Heart left ventricle (tissue), 16 donors: ENCODE results near the gene MSANTD3. TPM values are rescaled to one million over a fixed set of nuclear protein-coding genes. Genes with fewer than 3 reads are reported as not detected.

Experiments
- ATAC-seq, 4 donors: fragments of 200-7000 bp; cut with Tn5 transposase; one replicate each; pipeline ENCODE4 v1.9.1; 2020 to 2022; ENCODE audit warnings: moderate library complexity in 4 of 4, mild to moderate bottlenecking in 3 of 4, moderate number of reproducible peaks in 1 of 4
- DNase-seq, 5 donors: peaks; one replicate each; pipeline ENCODE4 v3.0.0-alpha.2; 2020
- H3K27ac ChIP-seq, 12 donors: fragments of 200-600 bp; sonication (generic) in 4 of 12; one replicate each; pipeline versions ENCODE4 v1.5.0 to v1.8.0; 2016 to 2022; ENCODE audit warnings: mild to moderate bottlenecking in 2 of 12
- H3K27me3 ChIP-seq, 9 donors: fragments of 200-600 bp; sonication (generic) in 2 of 9; one replicate each; pipeline versions ENCODE4 v1.5.1 to v1.8.0; 2016 to 2022; ENCODE audit warnings: mild to moderate bottlenecking in 3 of 9
- H3K36me3 ChIP-seq, 9 donors: fragments of 200-600 bp; sonication (generic) in 2 of 9; one replicate each; pipeline versions ENCODE4 v1.5.0 to v1.8.0; 2018 to 2022; ENCODE audit warnings: mild to moderate bottlenecking in 2 of 9
- H3K4me1 ChIP-seq, 12 donors: fragments of 200-600 bp; sonication (generic) in 4 of 12; one replicate each; pipeline versions ENCODE4 v1.5.0 to v1.8.0; 2016 to 2022; ENCODE audit warnings: mild to moderate bottlenecking in 3 of 12
- H3K4me3 ChIP-seq, 12 donors: fragments of 200-600 bp; sonication (generic) in 4 of 12; one replicate each; pipeline versions ENCODE4 v1.5.0 to v1.8.0; 2017 to 2022; ENCODE audit warnings: mild to moderate bottlenecking in 9 of 12, moderate library complexity in 4 of 12
- H3K9me3 ChIP-seq, 12 donors: fragments of 200-600 bp; sonication (generic) in 4 of 12; one replicate each; pipeline versions ENCODE4 v1.5.0 to v1.8.0; 2016 to 2022; ENCODE audit warnings: mild to moderate bottlenecking in 1 of 12
- POLR2A ChIP-seq, 2 donors: fragments of 450-650 bp; IDR thresholded peaks; one replicate each; pipeline ENCODE4 v1.6.1; 2017; ENCODE audit warnings: antibody characterized with exemption in 2 of 2, mild to moderate bottlenecking in 2 of 2, moderate library complexity in 2 of 2
- WGBS, 4 donors: extraction: QIAGEN DNeasy Blood & Tissue Kit in 2 of 4; methylation state at CpG; one replicate each; pipeline versions ENCODE4 v1.1.5 to v1.1.7; 2013 to 2018; 5-methylcytosine and 5-hydroxymethylcytosine counted together
- intact Hi-C, 10 donors: fragments of 100-400 bp; cut with DNase I; formaldehyde crosslinking; loops; one replicate each; pipeline versions ENCODE4 v1.11.1 to v1.14.2; 2022
- polyA plus RNA-seq, 2 donors: library from polyadenylated mRNA; stranded (reverse); fragments of 200-250 nt; gene quantifications; one replicate each; pipeline ENCODE4 v1.2.3, GENCODE V29; 2013
- total RNA-seq, 9 donors: library from RNA; depleted of rRNA in 2 of 9; stranded (reverse); fragments of >200 nt in 2 of 9; fragmentation: NEBNext Ultra II Directional in 3 of 9; extraction: Animal tissue kit (Norgen Biotek cat#: 25700) in 3 of 9; gene quantifications; one replicate each; pipeline versions ENCODE4 v1.1.0 to v1.2.4, GENCODE V29; 2016 to 2023
- TF ChIP-seq, protein P1 (sequence below), 12 donors: fragments of 200-600 bp; sonication (generic) in 4 of 12; IDR thresholded peaks; one replicate each; pipeline versions ENCODE4 v1.5.0 to v1.8.0; 2018 to 2022; ENCODE audit warnings: antibody characterized with exemption in 12 of 12, mild to moderate bottlenecking in 5 of 12
- donor health status: ischemic (EF 13 %, LVEDD 7.1; RV severe dilation, severe dysfunction).
- donor health status: healthy with polysubstance abuse.
- donor health status: DM: no; HTN: yes; CAD: no.
- donor health status: DM: no; HTN: no; CAD: no.
- donor health status: ischemic (EF 25% LVEDD 6.9; RV normal size, moderate dysfunction).
- donor health status: ischemic (EF 25% LVEDD 5.7; RV mildly dilated, moderate dysfunction).
- donor health status: healthy.
- donor health status: DM: yes; HTN: yes; CAD: no.
- donor health status: ischemic (EF 35%, LVEDD 5.7; RV mildly dilated, moderate dysfunction).
- donor health status: nonischemic (EF 11% LVEDD 7.7; RV severe dilation, severe dysfunction).
- donor health status: DM: yes; HTN: yes; CAD: no.
- donor health status: PGD.
- donor health status: ischemic (EF 29% LVEDD 5.4; RV normal size, mild dysfunction).
- donor health status: nonischemic (EF 23%, LVEDD 6.1; RV moderate dilation, normal function).

Gene MSANTD3
- total and polyA plus RNA-seq, 11 donors, result 14.3 to 60.5 (median 24.1) TPM

- Histone ChIP-seq H3K4me3 (no peak overlapping the region), H3K27ac (no peak overlapping the region), H3K9me3 (peaks cover 0 to 3% (median 0%) of the 10 kb centered on the region in 12 donors), H3K27me3 (no peaks in the 10 kb centered on the region), H3K36me3 (no peaks in the 10 kb centered on the region), H3K4me1 (no peaks in the 10 kb centered on the region)
- intact Hi-C loops, result loop anchor here in 3 of 10 donors (5.0 to 10.0 kb wide), 3 partner anchors 77 to 935 kb away; partner anchors contain the start of gene CAVIN4 (in 1 of the 3)
- ATAC-seq (no peak), DNase-seq (no peak)
- 37 to 97% (median 84%) methylated on average over 2 of the region's 2 CpGs for WGBS, 4 donors
- TF ChIP-seq, protein P1, sequence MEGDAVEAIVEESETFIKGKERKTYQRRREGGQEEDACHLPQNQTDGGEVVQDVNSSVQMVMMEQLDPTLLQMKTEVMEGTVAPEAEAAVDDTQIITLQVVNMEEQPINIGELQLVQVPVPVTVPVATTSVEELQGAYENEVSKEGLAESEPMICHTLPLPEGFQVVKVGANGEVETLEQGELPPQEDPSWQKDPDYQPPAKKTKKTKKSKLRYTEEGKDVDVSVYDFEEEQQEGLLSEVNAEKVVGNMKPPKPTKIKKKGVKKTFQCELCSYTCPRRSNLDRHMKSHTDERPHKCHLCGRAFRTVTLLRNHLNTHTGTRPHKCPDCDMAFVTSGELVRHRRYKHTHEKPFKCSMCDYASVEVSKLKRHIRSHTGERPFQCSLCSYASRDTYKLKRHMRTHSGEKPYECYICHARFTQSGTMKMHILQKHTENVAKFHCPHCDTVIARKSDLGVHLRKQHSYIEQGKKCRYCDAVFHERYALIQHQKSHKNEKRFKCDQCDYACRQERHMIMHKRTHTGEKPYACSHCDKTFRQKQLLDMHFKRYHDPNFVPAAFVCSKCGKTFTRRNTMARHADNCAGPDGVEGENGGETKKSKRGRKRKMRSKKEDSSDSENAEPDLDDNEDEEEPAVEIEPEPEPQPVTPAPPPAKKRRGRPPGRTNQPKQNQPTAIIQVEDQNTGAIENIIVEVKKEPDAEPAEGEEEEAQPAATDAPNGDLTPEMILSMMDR (IDR thresholded peaks at IDR 0.05), result no peak
- no peak for TF ChIP-seq POLR2A (IDR thresholded peaks at IDR 0.05)
These were observed 72.9 kb downstream of the MSANTD3 start for GRCh38 chr9:100499866-100500265.

Other genes starting within 250 kb of the MSANTD3 start
- 10 to 100 TPM in 2 of 9 donors, 1 to 10 TPM in 7; 6.4 to 10.6 (median 9.2) TPM for gene TEX10, start 74.2 kb upstream of the MSANTD3 start, total RNA-seq
- 1 to 10 TPM; 2.7 to 9.1 TPM for gene TEX10, start 74.2 kb upstream of the MSANTD3 start, polyA plus RNA-seq
- gene TMEFF1, start 46.0 kb downstream of the MSANTD3 start, total RNA-seq, result 1 to 10 TPM in 1 of 9 donors, under 1 TPM in 5, not detected in 3; 0.14 to 1.1 (median 0.26) TPM
- gene TMEFF1, start 46.0 kb downstream of the MSANTD3 start, polyA plus RNA-seq, result under 1 TPM in 1 of 2 donors, not detected in 1; 0.03 TPM
- 100 to 1,000 TPM in 1 of 9 donors, 10 to 100 TPM in 8; 35.6 to 133 (median 75.1) TPM for gene CAVIN4, start 150.9 kb downstream of the MSANTD3 start, total RNA-seq
- gene CAVIN4, start 150.9 kb downstream of the MSANTD3 start, polyA plus RNA-seq, result 10 to 100 TPM; 13.9 to 42.1 TPM